Measurements from ENCODE around the gene PARS2. TPM values are rescaled to one million over a fixed set of nuclear protein-coding genes. Genes with fewer than 3 reads are reported as not detected.

Gene PARS2
- total and polyA plus RNA-seq, 4 donors = 2.1 to 4.1 (median 3.3) TPM

- H3K9me3 ChIP-seq (ENCODE audit: control insufficient read depth in 4 of 4, low read length in 3 of 4) = no peaks in the 10 kb centered on the region
- no peaks in the 10 kb centered on the region for H3K27me3 ChIP-seq (ENCODE audit: control insufficient read depth in 4 of 4, insufficient read depth in 4 of 4, low read length in 3 of 4)
- no peaks in the 10 kb centered on the region for H3K36me3 ChIP-seq (ENCODE audit: control insufficient read depth in 4 of 4, insufficient read depth in 3 of 4, low read depth in 1 of 4, low read length in 3 of 4)
- DNase-seq (ENCODE audit: low spot score) = no peak
- H3K4me3 ChIP-seq (ENCODE audit: low read depth in 1 of 3, low read length in 3 of 3) = no peak overlapping the region
- no peak for TF ChIP-seq REST (IDR thresholded peaks at IDR 0.05)
- TF ChIP-seq MAX (IDR thresholded peaks at IDR 0.05) = no peak
- TF ChIP-seq JUND (IDR thresholded peaks at IDR 0.05) = no peak
- TF ChIP-seq FOXA2 (IDR thresholded peaks at IDR 0.05) = no peak
- TF ChIP-seq ZBTB33 (IDR thresholded peaks at IDR 0.05) = no peak
- no peak for TF ChIP-seq RAD21 (IDR thresholded peaks at IDR 0.05)
- TF ChIP-seq SP1 (IDR thresholded peaks at IDR 0.05) = no peak
- TF ChIP-seq RXRA (IDR thresholded peaks at IDR 0.05) = no peak
- TF ChIP-seq CTCF (IDR thresholded peaks at IDR 0.05; ENCODE audit: low read depth, low read length, missing input control) = no peak
- TF ChIP-seq ATF3 (IDR thresholded peaks at IDR 0.05) = no peak
- no peak for TF ChIP-seq HNF4A (conservative IDR thresholded peaks at IDR 0.05)
- TF ChIP-seq NR2F2 (IDR thresholded peaks at IDR 0.05) = no peak
- TF ChIP-seq FOXA1 (IDR thresholded peaks at IDR 0.05) = no peak
- no peak for TF ChIP-seq HNF4G (IDR thresholded peaks at IDR 0.05)
- no peak for TF ChIP-seq TAF1 (conservative IDR thresholded peaks at IDR 0.05)
- WGBS = 85% methylated on average over 10 of the region's 10 CpGs
- H3K4me1 ChIP-seq (ENCODE audit: control insufficient read depth in 4 of 4, insufficient read depth in 4 of 4, low read length in 3 of 4) = peaks cover 0 to 19% (median 13%) of the 10 kb centered on the region in 4 donors
- no peak overlapping the region for H3K9ac ChIP-seq (ENCODE audit: low read depth in 1 of 2, low read length in 2 of 2)
- no peak overlapping the region for H3K27ac ChIP-seq (ENCODE audit: low read depth in 1 of 2, low read length in 2 of 2)
Observed at GRCh38 chr1:54814126-54814498, 49.8 kb upstream of the PARS2 start.

GRCh38 chr1:54813485-54814125 lies 49.3 kb upstream of the PARS2 start:
- no peaks in the 10 kb centered on the region for H3K27me3 ChIP-seq (ENCODE audit: control insufficient read depth in 4 of 4, insufficient read depth in 4 of 4, low read length in 3 of 4)
- no peaks in the 10 kb centered on the region for H3K36me3 ChIP-seq (ENCODE audit: control insufficient read depth in 4 of 4, insufficient read depth in 3 of 4, low read depth in 1 of 4, low read length in 3 of 4)
- no peaks in the 10 kb centered on the region for H3K9me3 ChIP-seq (ENCODE audit: control insufficient read depth in 4 of 4, low read length in 3 of 4)
- TF ChIP-seq HNF4G (IDR thresholded peaks at IDR 0.05) = no peak
- no peak for TF ChIP-seq JUND (IDR thresholded peaks at IDR 0.05)
- no peak for TF ChIP-seq EGR1 (IDR thresholded peaks at IDR 0.05; ENCODE audit: low read depth in 2 of 2)
- TF ChIP-seq YY1 (IDR thresholded peaks at IDR 0.05) = no peak
- H3K4me1 ChIP-seq (ENCODE audit: control insufficient read depth in 4 of 4, insufficient read depth in 4 of 4, low read length in 3 of 4) = peaks cover 0 to 24% (median 16%) of the 10 kb centered on the region in 4 donors
- no peak for DNase-seq (ENCODE audit: low spot score)
- H3K4me3 ChIP-seq (ENCODE audit: low read depth in 1 of 3, low read length in 3 of 3) = no peak overlapping the region
- no peak overlapping the region for H3K9ac ChIP-seq (ENCODE audit: low read depth in 1 of 2, low read length in 2 of 2)
- no peak overlapping the region for H3K27ac ChIP-seq (ENCODE audit: low read depth in 1 of 2, low read length in 2 of 2)
- WGBS = 91% methylated on average over 13 of the region's 13 CpGs

All from liver (tissue), 9 donors.